ENCODE data around the gene KCNN2. TPM values are rescaled to one million over a fixed set of nuclear protein-coding genes. Genes with fewer than 3 reads are reported as not detected.
A peak's percentile ranks its signal among the peaks of the same experiment; 100 is the strongest.

The KCNN2 gene
- total RNA-seq, 1 experiment from 2014 or later: 11.9 TPM

- H3K9me3 Mint-ChIP-seq: peaks cover 43% of the 10 kb centered on the region
- no peak overlapping the region for H3K27ac Mint-ChIP-seq
- ChIA-PET CTCF (no interaction called here), POLR2A (no interaction called here)
- no peak for DNase-seq (ENCODE audit: low spot score)
- no peaks in the 10 kb centered on the region for H3K27me3 Mint-ChIP-seq (ENCODE audit: low read depth)
- H3K36me3 Mint-ChIP-seq: peaks cover 42% of the 10 kb centered on the region
- H3K4me1 Mint-ChIP-seq: peaks cover 14% of the 10 kb centered on the region
- peak; percentile 75 for ATAC-seq
- no peak for TF ChIP-seq ZNF317 (CRISPR knock-in tag; IDR thresholded peaks at IDR 0.05; ENCODE audit: borderline replicate concordance, low read depth)
- no peak for TF ChIP-seq ZNF232 (CRISPR knock-in tag; IDR thresholded peaks at IDR 0.05)
- no peak for TF ChIP-seq SMAD4 (CRISPR knock-in tag; IDR thresholded peaks at IDR 0.05)
- H3K4me3 Mint-ChIP-seq: no peak overlapping the region
Observed at GRCh38 chr5:114477816-114478334, 116.0 kb downstream of the KCNN2 start.

- H3K9me3 Mint-ChIP-seq: no peaks in the 10 kb centered on the region
- H3K36me3 Mint-ChIP-seq: peaks cover 9% of the 10 kb centered on the region
- ATAC-seq (no peak), DNase-seq (ENCODE audit: low spot score) (no peak)
- CTCF ChIA-PET: no interaction called here
- POLR2A ChIA-PET: no interaction called here
- no peaks in the 10 kb centered on the region for H3K4me1 Mint-ChIP-seq
- no peak overlapping the region for H3K4me3 Mint-ChIP-seq
- no peak for TF ChIP-seq IRF1 (CRISPR knock-in tag; IDR thresholded peaks at IDR 0.05)
- no peak for TF ChIP-seq TEAD1 (CRISPR knock-in tag; IDR thresholded peaks at IDR 0.05)
- no peak for TF ChIP-seq HMGA2 (CRISPR knock-in tag; IDR thresholded peaks at IDR 0.05)
- TF ChIP-seq ZNF423 (CRISPR knock-in tag; IDR thresholded peaks at IDR 0.05): no peak
- TF ChIP-seq ATF6 (CRISPR knock-in tag; IDR thresholded peaks at IDR 0.05): no peak
- H3K27ac Mint-ChIP-seq: peak overlapping the region; percentile 10; the same call in 1 of the 2 replicates
- no peaks in the 10 kb centered on the region for H3K27me3 Mint-ChIP-seq (ENCODE audit: low read depth)
Observed at GRCh38 chr5:114500756-114501155, 138.9 kb downstream of the KCNN2 start.

- TF ChIP-seq CDX4 (CRISPR knock-in tag; IDR thresholded peaks at IDR 0.05; ENCODE audit: borderline replicate concordance) (no peak), ZNF425 (CRISPR knock-in tag; conservative IDR thresholded peaks at IDR 0.05) (no peak), EMX1 (CRISPR knock-in tag; IDR thresholded peaks at IDR 0.05) (no peak)
- no peak for DNase-seq (ENCODE audit: low spot score)
- CTCF ChIA-PET: no interaction called here
- no peak overlapping the region for H3K27ac Mint-ChIP-seq
- no peaks in the 10 kb centered on the region for H3K9me3 Mint-ChIP-seq
- H3K36me3 Mint-ChIP-seq: no peaks in the 10 kb centered on the region
- H3K4me3 Mint-ChIP-seq: no peak overlapping the region
- POLR2A ChIA-PET: no interaction called here
- H3K27me3 Mint-ChIP-seq (ENCODE audit: low read depth): no peaks in the 10 kb centered on the region
- no peak for ATAC-seq
- peaks cover 5% of the 10 kb centered on the region for H3K4me1 Mint-ChIP-seq
Observed at GRCh38 chr5:114504560-114504959, 142.7 kb downstream of the KCNN2 start.

- DNase-seq (ENCODE audit: low spot score): no peak
- ATAC-seq: no peak
- Mint-ChIP-seq H3K27me3 (ENCODE audit: low read depth) (no peaks in the 10 kb centered on the region), H3K27ac (no peak overlapping the region), H3K9me3 (peaks cover 15% of the 10 kb centered on the region), H3K36me3 (no peaks in the 10 kb centered on the region), H3K4me3 (no peak overlapping the region), H3K4me1 (no peaks in the 10 kb centered on the region)
- TF ChIP-seq ETV6 (CRISPR knock-in tag; IDR thresholded peaks at IDR 0.05): no peak
- TF ChIP-seq CBFB (CRISPR knock-in tag; IDR thresholded peaks at IDR 0.05; ENCODE audit: low read depth): no peak
- ChIA-PET CTCF (no interaction called here), POLR2A (no interaction called here)
Observed at GRCh38 chr5:114524221-114524620, 162.4 kb downstream of the KCNN2 start.
